ENCODE data around the gene ZCCHC9. TPM values are rescaled to one million over a fixed set of nuclear protein-coding genes. Genes with fewer than 3 reads are reported as not detected.
"Not testable (repeated sequence)": the region's sequence is repeated elsewhere in the genome, so short reads cannot be mapped to it uniquely, and the experiment has no call there.

The ZCCHC9 gene
- total and polyA plus RNA-seq, 8 donors = 21.3 to 43.1 (median 40.3) TPM

DNA sequence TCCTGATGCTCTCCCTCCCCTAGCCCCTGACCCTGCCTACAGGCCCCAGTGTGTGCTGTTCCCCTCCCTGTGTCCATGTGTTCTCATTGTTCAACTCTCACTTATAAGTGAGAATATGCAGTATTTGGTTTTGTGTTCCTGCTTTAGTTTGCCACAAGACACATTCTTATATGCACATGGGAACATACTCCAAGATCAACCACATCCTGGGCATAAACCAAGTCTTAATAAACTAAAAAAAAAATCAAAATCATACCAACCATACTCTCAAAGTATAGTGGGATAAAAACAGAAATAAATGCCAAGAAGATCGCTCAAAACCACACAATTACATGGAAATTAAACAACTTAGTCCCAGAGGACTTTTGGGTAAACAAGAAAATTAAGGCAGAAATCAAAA lies 11.2 kb upstream of the ZCCHC9 start:
- Histone ChIP-seq H3K9me3 (peaks cover 0 to 19% of the 10 kb centered on the region in 2 donors), H3K4me1 (no peaks in the 10 kb centered on the region), H3K27ac (no peak overlapping the region), H3K27me3 (no peaks in the 10 kb centered on the region), H3K4me3 (no peak overlapping the region), H3K36me3 (no peaks in the 10 kb centered on the region)
- no peak for DNase-seq
- ATAC-seq = no peak
- TF ChIP-seq, protein P1, sequence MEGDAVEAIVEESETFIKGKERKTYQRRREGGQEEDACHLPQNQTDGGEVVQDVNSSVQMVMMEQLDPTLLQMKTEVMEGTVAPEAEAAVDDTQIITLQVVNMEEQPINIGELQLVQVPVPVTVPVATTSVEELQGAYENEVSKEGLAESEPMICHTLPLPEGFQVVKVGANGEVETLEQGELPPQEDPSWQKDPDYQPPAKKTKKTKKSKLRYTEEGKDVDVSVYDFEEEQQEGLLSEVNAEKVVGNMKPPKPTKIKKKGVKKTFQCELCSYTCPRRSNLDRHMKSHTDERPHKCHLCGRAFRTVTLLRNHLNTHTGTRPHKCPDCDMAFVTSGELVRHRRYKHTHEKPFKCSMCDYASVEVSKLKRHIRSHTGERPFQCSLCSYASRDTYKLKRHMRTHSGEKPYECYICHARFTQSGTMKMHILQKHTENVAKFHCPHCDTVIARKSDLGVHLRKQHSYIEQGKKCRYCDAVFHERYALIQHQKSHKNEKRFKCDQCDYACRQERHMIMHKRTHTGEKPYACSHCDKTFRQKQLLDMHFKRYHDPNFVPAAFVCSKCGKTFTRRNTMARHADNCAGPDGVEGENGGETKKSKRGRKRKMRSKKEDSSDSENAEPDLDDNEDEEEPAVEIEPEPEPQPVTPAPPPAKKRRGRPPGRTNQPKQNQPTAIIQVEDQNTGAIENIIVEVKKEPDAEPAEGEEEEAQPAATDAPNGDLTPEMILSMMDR (IDR thresholded peaks at IDR 0.05) = no peak
- intact Hi-C loops (cut with DNase I) = no loop called here

DNA sequence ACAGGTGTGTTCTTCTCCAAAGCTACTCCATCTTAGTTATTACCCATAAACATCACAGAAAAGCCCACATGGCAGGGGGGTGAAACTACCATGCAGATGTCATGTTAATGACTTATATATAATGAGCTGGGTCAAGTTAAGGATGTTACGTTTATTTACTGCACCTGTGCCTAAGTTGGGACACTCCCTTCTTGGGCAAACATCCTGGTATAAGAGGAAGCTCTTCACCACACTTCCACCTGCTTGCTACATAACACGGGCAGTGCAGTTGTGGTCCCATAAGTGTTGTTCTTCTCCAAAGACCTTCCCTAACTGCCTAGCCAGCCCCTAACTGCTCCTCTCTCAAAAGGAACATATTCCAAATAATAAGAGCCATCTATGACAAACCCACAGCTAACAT lies 9.3 kb upstream of the ZCCHC9 start:
- H3K27me3 ChIP-seq = no peaks in the 10 kb centered on the region
- intact Hi-C loops (cut with DNase I) = no loop called here
- peaks cover 0 to 19% of the 10 kb centered on the region in 2 donors for H3K9me3 ChIP-seq
- no peak overlapping the region for H3K27ac ChIP-seq
- H3K4me1 ChIP-seq = no peaks in the 10 kb centered on the region
- ATAC-seq (no peak), DNase-seq (no peak)
- H3K36me3 ChIP-seq = no peaks in the 10 kb centered on the region
- TF ChIP-seq, protein P1 (IDR thresholded peaks at IDR 0.05) = no peak
- no peak overlapping the region for H3K4me3 ChIP-seq

DNA sequence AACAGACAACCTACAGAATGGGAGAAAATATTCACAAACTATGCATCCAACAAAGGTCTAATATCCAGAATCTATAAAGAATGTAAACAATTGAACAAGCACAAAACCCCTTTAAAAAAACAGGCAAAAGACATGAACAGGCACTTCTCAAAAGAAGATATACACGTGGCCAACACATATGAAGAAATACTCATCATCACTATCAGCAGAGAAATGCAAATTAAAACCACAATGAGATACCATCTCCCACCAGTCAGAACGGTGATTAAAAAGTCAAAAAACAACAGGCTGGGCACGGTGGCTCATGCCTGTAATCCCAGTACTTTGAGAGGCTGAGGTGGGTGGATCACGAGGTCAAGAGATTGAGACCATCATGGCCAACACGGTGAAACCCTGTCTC lies 7.4 kb upstream of the ZCCHC9 start:
- H3K9me3 ChIP-seq = peaks cover 0 to 19% of the 10 kb centered on the region in 2 donors
- H3K4me1 ChIP-seq; H3K27me3 ChIP-seq; DNase-seq; H3K4me3 ChIP-seq; H3K36me3 ChIP-seq; intact Hi-C loops (cut with DNase I); H3K27ac ChIP-seq; ATAC-seq: not testable (repeated sequence)

DNA sequence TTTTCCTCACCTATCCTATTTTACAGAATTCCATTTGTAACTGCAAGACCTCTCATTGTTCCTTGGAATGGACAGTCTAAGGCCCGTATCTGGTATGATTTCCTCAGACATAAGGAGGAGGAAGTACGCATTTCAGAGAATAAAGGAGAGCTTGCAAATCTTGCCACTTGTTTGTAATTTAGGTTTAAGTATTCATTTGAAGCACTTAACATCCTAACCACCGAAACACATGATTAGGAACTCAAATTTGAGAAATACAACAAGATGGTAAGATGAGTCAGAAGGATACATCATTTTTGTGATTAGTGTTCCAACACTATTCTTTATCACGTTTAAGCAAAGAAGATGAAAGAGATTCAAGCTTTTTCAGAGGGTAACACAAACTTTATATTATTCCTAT lies 3.9 kb upstream of the ZCCHC9 start:
- Histone ChIP-seq H3K9me3 (peaks cover 0 to 11% of the 10 kb centered on the region in 2 donors), H3K36me3 (no peaks in the 10 kb centered on the region), H3K27ac (no peak overlapping the region), H3K4me3 (no peak overlapping the region), H3K4me1 (peaks cover 0 to 30% of the 10 kb centered on the region in 2 donors), H3K27me3 (no peaks in the 10 kb centered on the region)
- DNase-seq = no peak
- ATAC-seq = no peak
- TF ChIP-seq, protein P1 (IDR thresholded peaks at IDR 0.05) = no peak
- intact Hi-C loops (cut with DNase I) = no loop called here

DNA sequence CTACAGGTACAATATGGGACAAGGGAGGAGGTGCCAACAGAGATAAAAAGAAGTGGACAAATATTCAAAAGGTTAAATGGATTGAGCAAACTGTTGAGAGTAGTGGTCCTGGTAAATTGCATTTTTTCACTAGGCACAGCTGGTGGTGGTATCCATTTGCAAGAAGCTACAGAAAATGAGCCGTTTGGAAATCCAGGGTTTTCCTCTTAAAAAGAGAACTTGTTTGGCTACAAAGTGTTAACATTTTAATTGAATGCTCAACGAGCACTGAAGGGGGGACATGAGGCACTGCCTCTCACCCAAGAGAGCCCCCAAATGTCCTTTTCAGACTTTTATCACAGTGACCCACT lies 491 bp upstream of the ZCCHC9 start:
- no peak for DNase-seq
- Histone ChIP-seq H3K27me3 (no peaks in the 10 kb centered on the region), H3K9me3 (no peaks in the 10 kb centered on the region), H3K4me3 (peak overlapping the region; percentile 78 to 79), H3K27ac (peak overlapping the region; percentile 92), H3K36me3 (peaks cover 0 to 3% of the 10 kb centered on the region in 2 donors), H3K4me1 (peaks cover 0 to 39% of the 10 kb centered on the region in 2 donors)
- ATAC-seq = no peak
- TF ChIP-seq, protein P1 (IDR thresholded peaks at IDR 0.05) = no peak
- intact Hi-C loops (cut with DNase I) = no loop called here

DNA sequence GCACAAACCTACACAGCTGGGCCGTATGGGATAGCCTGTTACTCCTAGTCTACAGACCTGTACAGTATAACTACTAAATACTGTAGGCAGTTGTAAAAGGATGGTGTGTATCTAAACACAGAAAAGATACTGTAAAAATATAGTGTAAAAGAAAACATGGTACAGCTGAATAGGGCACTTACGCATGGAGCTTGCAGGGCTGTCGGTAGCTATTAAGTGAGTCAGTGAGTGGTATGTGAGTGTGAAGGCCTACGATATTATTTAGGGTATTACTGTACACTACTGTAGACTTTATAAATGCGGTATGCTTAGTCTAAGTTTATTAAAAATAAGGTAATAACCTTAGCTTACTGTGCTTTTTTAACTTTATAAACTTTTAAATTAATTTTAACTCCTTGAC lies 1.2 kb downstream of the ZCCHC9 start:
- DNase-seq (no peak), ATAC-seq (no peak)
- intact Hi-C loops (cut with DNase I) = no loop called here
- peak overlapping the region in 1 of 2 donors; percentile 78 for H3K4me3 ChIP-seq
- H3K36me3 ChIP-seq = peaks cover 0 to 3% of the 10 kb centered on the region in 2 donors
- peaks cover 0 to 39% of the 10 kb centered on the region in 2 donors for H3K4me1 ChIP-seq
- no peak overlapping the region for H3K27ac ChIP-seq
- TF ChIP-seq, protein P1 (IDR thresholded peaks at IDR 0.05) = no peak
- no peaks in the 10 kb centered on the region for H3K27me3 ChIP-seq
- no peaks in the 10 kb centered on the region for H3K9me3 ChIP-seq

Data from left lung (tissue), 10 donors.